ENCODE measurements around the gene KRT26. TPM values are rescaled to one million over a fixed set of nuclear protein-coding genes. Genes with fewer than 3 reads are reported as not detected.
"Not testable (repeated sequence)": the region's sequence is repeated elsewhere in the genome, so short reads cannot be mapped to it uniquely, and the experiment has no call there.

Gene KRT26
- total and polyA plus RNA-seq, 10 of the 15 experiments (the other 5 are each of a cell fraction or from before 2014, with no cell fraction given): not detected

GRCh38 chr17:40748666-40749065, 23.3 kb downstream of the KRT26 start:
- H3K9me3 ChIP-seq (replicated peaks; ENCODE audit: control insufficient read depth, insufficient read depth, low read length); H3K27ac ChIP-seq (ENCODE audit: control insufficient read depth, insufficient read depth); BruUV-seq (replicated peaks); H3K4me2 ChIP-seq (ENCODE audit: control insufficient read depth, insufficient read depth); H3K4me1 ChIP-seq (ENCODE audit: control insufficient read depth, insufficient read depth, low read length); POLR2A ChIA-PET; DNase-seq (ENCODE audit: low read depth, low spot score); H2AFZ ChIP-seq (ENCODE audit: control insufficient read depth, low read depth, low read length); in situ Hi-C loops (cut with MboI); FAIRE-seq; H3K4me3 ChIP-seq; H3K79me2 ChIP-seq (ENCODE audit: control insufficient read depth, insufficient read depth, low read length); H4K20me1 ChIP-seq (ENCODE audit: control insufficient read depth, insufficient read depth); H3K9ac ChIP-seq (ENCODE audit: control insufficient read depth, insufficient read depth, low read length); RAD21 ChIA-PET (ENCODE audit: unreplicated experiment); ATAC-seq; H3K36me3 ChIP-seq (ENCODE audit: control insufficient read depth in 2 of 2, insufficient read depth in 2 of 2, low read length in 1 of 2); intact Hi-C loops (cut with micrococcal nuclease; ENCODE audit: unreplicated experiment); H3K27me3 ChIP-seq (replicated peaks in 1 of 2; ENCODE audit: control insufficient read depth in 2 of 2, insufficient read depth in 2 of 2, low read length in 1 of 2): not testable (repeated sequence)
- ChIA-PET CTCF (interaction anchor here (1.7 kb wide), 1 partner anchor 14 kb away, joined by 3 read pairs; no protein-coding TSS in a partner anchor), SMC1A (ENCODE audit: uncharacterized antibody, unreplicated experiment) (interaction anchor here (1.2 kb wide), 1 partner anchor 12 kb away, joined by 3 read pairs; no protein-coding TSS in a partner anchor)
- 6% methylated on average over 1 of the region's 1 CpG for WGBS (ENCODE audit: insufficient coverage, insufficient replicate concordance, low lambda C conversion rate, missing lambda C conversion rate)

- CTCF ChIA-PET: interaction anchor here (1.2 kb wide), 1 partner anchor 11 kb away, joined by 3 read pairs; no protein-coding TSS in a partner anchor
- in situ Hi-C loops (cut with MboI) (no loop called here), intact Hi-C loops (cut with micrococcal nuclease; ENCODE audit: unreplicated experiment) (no loop called here)
- Histone ChIP-seq H3K36me3 (ENCODE audit: control insufficient read depth in 2 of 2, insufficient read depth in 2 of 2, low read length in 1 of 2) (no peaks in the 10 kb centered on the region), H3K4me1 (ENCODE audit: control insufficient read depth, insufficient read depth, low read length) (no peaks in the 10 kb centered on the region), H3K27ac (ENCODE audit: control insufficient read depth, insufficient read depth) (no peak overlapping the region), H3K27me3 (replicated peaks in 1 of 2; ENCODE audit: control insufficient read depth in 2 of 2, insufficient read depth in 2 of 2, low read length in 1 of 2) (peaks cover 0 to 3% of the 10 kb centered on the region in 2 experiments; a peak in 1 of 4 replicates), H3K4me2 (ENCODE audit: control insufficient read depth, insufficient read depth) (no peak overlapping the region), H2AFZ (ENCODE audit: control insufficient read depth, low read depth, low read length) (no peak overlapping the region), H4K20me1 (ENCODE audit: control insufficient read depth, insufficient read depth) (no peaks in the 10 kb centered on the region), H3K9ac (ENCODE audit: control insufficient read depth, insufficient read depth, low read length) (no peak overlapping the region), H3K79me2 (ENCODE audit: control insufficient read depth, insufficient read depth, low read length) (no peaks in the 10 kb centered on the region), H3K4me3 (no peak overlapping the region), H3K9me3 (replicated peaks; ENCODE audit: control insufficient read depth, insufficient read depth, low read length) (no peaks in the 10 kb centered on the region; the same call in 2 of the 3 replicates)
- WGBS (ENCODE audit: insufficient coverage, insufficient replicate concordance, low lambda C conversion rate, missing lambda C conversion rate): 4% methylated on average over 4 of the region's 4 CpGs
- SMC1A ChIA-PET (ENCODE audit: uncharacterized antibody, unreplicated experiment): interaction anchor here (1.1 to 1.5 kb wide), 2 partner anchors 55 to 114 kb away, joined by 3 to 5 read pairs; no protein-coding TSS in a partner anchor
- ATAC-seq (no peak), FAIRE-seq (no peak), DNase-seq (ENCODE audit: low read depth, low spot score) (no peak)
- RAD21 ChIA-PET (ENCODE audit: unreplicated experiment): no interaction called here
- no TSS peak for BruUV-seq (replicated peaks)
- POLR2A ChIA-PET: no interaction called here
- TF ChIP-seq PRDM15 (CRISPR knock-in tag; IDR thresholded peaks at IDR 0.05) (no peak), MXI1 (IDR thresholded peaks at IDR 0.05; ENCODE audit: low read depth, low read length) (no peak), CEBPZ (IDR thresholded peaks at IDR 0.05; ENCODE audit: low read depth, low read length) (no peak), EED (IDR thresholded peaks at IDR 0.05; ENCODE audit: low read depth) (no peak), ZBTB11 (CRISPR knock-in tag; IDR thresholded peaks at IDR 0.05) (no peak)
These were observed 33.4 kb downstream of the KRT26 start for GRCh38 chr17:40738553-40738952.

Data from GM12878 (cell line).